Large intestine (tissue), 3 donors: ENCODE measurements around the gene PRSS56. TPM values are rescaled to one million over a fixed set of nuclear protein-coding genes. Genes with fewer than 3 reads are reported as not detected.

Experiments
- DNase-seq, 2 donors: peaks; one replicate each; pipeline versions ENCODE4 v3.0.0 to v3.0.0-alpha.2; 2013
- H3K27ac ChIP-seq: one replicate; pipeline ENCODE4 v1.5.1; 2013; ENCODE audit warnings: low read length
- H3K27me3 ChIP-seq: 2 replicates; pipeline ENCODE4 v1.6.1; 2013; ENCODE audit warnings: low read length; ENCODE audit not compliant: control insufficient read depth, insufficient read depth
- H3K36me3 ChIP-seq: 2 replicates; pipeline ENCODE4 v1.6.1; 2013; ENCODE audit warnings: low read length; ENCODE audit not compliant: control insufficient read depth, insufficient read depth
- H3K4me1 ChIP-seq: one replicate; pipeline ENCODE4 v1.6.1; 2013; ENCODE audit warnings: low read length; ENCODE audit not compliant: control insufficient read depth, insufficient read depth
- H3K4me3 ChIP-seq: one replicate; pipeline ENCODE4 v1.5.1; 2013; ENCODE audit warnings: low read length
- H3K9me3 ChIP-seq: one replicate; pipeline ENCODE4 v1.6.1; 2013; ENCODE audit warnings: mild to moderate bottlenecking, low read depth, low read length, moderate library complexity; ENCODE audit not compliant: control insufficient read depth
- WGBS: methylation state at CpG from one replicate; pipeline ENCODE4 v1.1.5; 2013; ENCODE audit warnings: low lambda C conversion rate; ENCODE audit not compliant: insufficient coverage; 5-methylcytosine and 5-hydroxymethylcytosine counted together
- polyA plus RNA-seq: library from polyadenylated mRNA; unstranded; fragments of 120-200 nt; gene quantifications from one replicate; pipeline ENCODE4 v1.2.1, GENCODE V29; 2013

The PRSS56 gene
- polyA plus RNA-seq, 1 donor: not detected

- Histone ChIP-seq H3K4me3 (no peak within 1 kb of the TSS), H3K27me3 (peaks cover 60% of the 10 kb centered on the region), H3K9me3 (peaks cover 3% of the 10 kb centered on the region), H3K36me3 (no peaks in the 10 kb centered on the region), H3K4me1 (peaks cover 9% of the 10 kb centered on the region), H3K27ac (no peak within 1 kb of the TSS)
- WGBS: no CpG with 5 or more reads among the region's 102 CpGs
- peak in 1 of 2 donors; percentile 23 for DNase-seq
Observed at GRCh38 chr2:232487385-232488096, 32.6 kb upstream of the PRSS56 start, which contains the start of gene ECEL1. TSS of gene ECEL1 (minus strand) at chr2:232487834. CDS start at chr2:232486653, 1,181 bp downstream.

GRCh38 chr2:232488097-232488711 lies 32.0 kb upstream of the PRSS56 start:
- peaks cover 60% of the 10 kb centered on the region for H3K27me3 ChIP-seq
- H3K27ac ChIP-seq: no peak overlapping the region
- DNase-seq: peak in 1 of 2 donors; percentile 16

GRCh38 chr2:232488721-232489300 lies 31.4 kb upstream of the PRSS56 start:
- no CpG with 5 or more reads among the region's 5 CpGs for WGBS
- peaks cover 55% of the 10 kb centered on the region for H3K27me3 ChIP-seq

More at GRCh38 chr2:232488097-232488711, 32.0 kb upstream of the PRSS56 start:
- peaks cover 9% of the 10 kb centered on the region for H3K4me1 ChIP-seq
- peaks cover 3% of the 10 kb centered on the region for H3K9me3 ChIP-seq
- H3K4me3 ChIP-seq: no peak overlapping the region
- no CpG with 5 or more reads among the region's 16 CpGs for WGBS
- H3K36me3 ChIP-seq: no peaks in the 10 kb centered on the region

GRCh38 chr2:232489516-232490220 lies 30.5 kb upstream of the PRSS56 start:
- peaks cover 3% of the 10 kb centered on the region for H3K9me3 ChIP-seq
- no peaks in the 10 kb centered on the region for H3K36me3 ChIP-seq
- H3K27ac ChIP-seq: no peak overlapping the region
- no peak for DNase-seq
- peaks cover 9% of the 10 kb centered on the region for H3K4me1 ChIP-seq
- no CpG with 5 or more reads among the region's 9 CpGs for WGBS
- H3K27me3 ChIP-seq: peaks cover 47% of the 10 kb centered on the region
- no peak overlapping the region for H3K4me3 ChIP-seq

More at GRCh38 chr2:232488721-232489300, 31.4 kb upstream of the PRSS56 start:
- no peaks in the 10 kb centered on the region for H3K36me3 ChIP-seq
- H3K4me1 ChIP-seq: peaks cover 9% of the 10 kb centered on the region
- no peak for DNase-seq
- peaks cover 3% of the 10 kb centered on the region for H3K9me3 ChIP-seq
- no peak overlapping the region for H3K4me3 ChIP-seq
- H3K27ac ChIP-seq: no peak overlapping the region

- no peak overlapping the region for H3K4me3 ChIP-seq
- H3K27ac ChIP-seq: no peak overlapping the region
- H3K27me3 ChIP-seq: peaks cover 39% of the 10 kb centered on the region
- H3K9me3 ChIP-seq: peaks cover 3% of the 10 kb centered on the region
- 76% methylated on average over 5 of the region's 30 CpGs for WGBS
- H3K4me1 ChIP-seq: peaks cover 7% of the 10 kb centered on the region
- no peak for DNase-seq
- no peaks in the 10 kb centered on the region for H3K36me3 ChIP-seq
Observed at GRCh38 chr2:232490221-232491138, 29.7 kb upstream of the PRSS56 start.

- Histone ChIP-seq H3K27ac (no peak overlapping the region), H3K4me3 (no peak overlapping the region), H3K9me3 (peaks cover 3% of the 10 kb centered on the region), H3K27me3 (peaks cover 32% of the 10 kb centered on the region), H3K36me3 (no peaks in the 10 kb centered on the region), H3K4me1 (peaks cover 6% of the 10 kb centered on the region)
- no CpG with 5 or more reads among the region's 12 CpGs for WGBS
- DNase-seq: no peak
Observed at GRCh38 chr2:232491139-232491780, 28.9 kb upstream of the PRSS56 start.

GRCh38 chr2:232492236-232492848 lies 27.8 kb upstream of the PRSS56 start:
- no peak overlapping the region for H3K27ac ChIP-seq
- no CpG with 5 or more reads among the region's 8 CpGs for WGBS
- H3K36me3 ChIP-seq: no peaks in the 10 kb centered on the region
- no peak for DNase-seq
- no peaks in the 10 kb centered on the region for H3K4me1 ChIP-seq
- H3K4me3 ChIP-seq: no peak overlapping the region
- H3K27me3 ChIP-seq: peaks cover 22% of the 10 kb centered on the region
- H3K9me3 ChIP-seq: no peaks in the 10 kb centered on the region

- Histone ChIP-seq H3K36me3 (no peaks in the 10 kb centered on the region), H3K4me1 (no peaks in the 10 kb centered on the region), H3K9me3 (no peaks in the 10 kb centered on the region), H3K27me3 (peaks cover 18% of the 10 kb centered on the region), H3K4me3 (no peak overlapping the region), H3K27ac (no peak overlapping the region)
- DNase-seq: no peak
- WGBS: no CpG with 5 or more reads among the region's 24 CpGs
Observed at GRCh38 chr2:232492963-232493700, 27.1 kb upstream of the PRSS56 start.
